Body of pancreas (tissue), 4 donors: ENCODE results near the gene LRP8.

ENCODE experiments used
- POLR2A ChIP-seq, 3 donors: fragments of 450-650 bp; IDR thresholded peaks; one replicate each; pipeline ENCODE4 v1.6.1; 2016; ENCODE audit warnings: antibody characterized with exemption in 3 of 3, mild to moderate bottlenecking in 2 of 3
- TF ChIP-seq, protein P1 (sequence below), 7 experiments: fragments of 450-650 bp in 4 of 7; fragments of 200-600 bp in 3 of 7; sonication (generic) in 3 of 7; IDR thresholded peaks; one replicate each; pipeline ENCODE4 v1.5.1; 2016 to 2019; ENCODE audit warnings: antibody characterized with exemption in 7 of 7

GRCh38 chr1:53195246-53196016 lies 132.4 kb downstream of the LRP8 start:
- TF ChIP-seq POLR2A (IDR thresholded peaks at IDR 0.05): no peak
- TF ChIP-seq, protein P1, sequence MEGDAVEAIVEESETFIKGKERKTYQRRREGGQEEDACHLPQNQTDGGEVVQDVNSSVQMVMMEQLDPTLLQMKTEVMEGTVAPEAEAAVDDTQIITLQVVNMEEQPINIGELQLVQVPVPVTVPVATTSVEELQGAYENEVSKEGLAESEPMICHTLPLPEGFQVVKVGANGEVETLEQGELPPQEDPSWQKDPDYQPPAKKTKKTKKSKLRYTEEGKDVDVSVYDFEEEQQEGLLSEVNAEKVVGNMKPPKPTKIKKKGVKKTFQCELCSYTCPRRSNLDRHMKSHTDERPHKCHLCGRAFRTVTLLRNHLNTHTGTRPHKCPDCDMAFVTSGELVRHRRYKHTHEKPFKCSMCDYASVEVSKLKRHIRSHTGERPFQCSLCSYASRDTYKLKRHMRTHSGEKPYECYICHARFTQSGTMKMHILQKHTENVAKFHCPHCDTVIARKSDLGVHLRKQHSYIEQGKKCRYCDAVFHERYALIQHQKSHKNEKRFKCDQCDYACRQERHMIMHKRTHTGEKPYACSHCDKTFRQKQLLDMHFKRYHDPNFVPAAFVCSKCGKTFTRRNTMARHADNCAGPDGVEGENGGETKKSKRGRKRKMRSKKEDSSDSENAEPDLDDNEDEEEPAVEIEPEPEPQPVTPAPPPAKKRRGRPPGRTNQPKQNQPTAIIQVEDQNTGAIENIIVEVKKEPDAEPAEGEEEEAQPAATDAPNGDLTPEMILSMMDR (IDR thresholded peaks at IDR 0.05): no peak
